Measurements from ENCODE around the gene ZNF638.

Gene ZNF638

DNA sequence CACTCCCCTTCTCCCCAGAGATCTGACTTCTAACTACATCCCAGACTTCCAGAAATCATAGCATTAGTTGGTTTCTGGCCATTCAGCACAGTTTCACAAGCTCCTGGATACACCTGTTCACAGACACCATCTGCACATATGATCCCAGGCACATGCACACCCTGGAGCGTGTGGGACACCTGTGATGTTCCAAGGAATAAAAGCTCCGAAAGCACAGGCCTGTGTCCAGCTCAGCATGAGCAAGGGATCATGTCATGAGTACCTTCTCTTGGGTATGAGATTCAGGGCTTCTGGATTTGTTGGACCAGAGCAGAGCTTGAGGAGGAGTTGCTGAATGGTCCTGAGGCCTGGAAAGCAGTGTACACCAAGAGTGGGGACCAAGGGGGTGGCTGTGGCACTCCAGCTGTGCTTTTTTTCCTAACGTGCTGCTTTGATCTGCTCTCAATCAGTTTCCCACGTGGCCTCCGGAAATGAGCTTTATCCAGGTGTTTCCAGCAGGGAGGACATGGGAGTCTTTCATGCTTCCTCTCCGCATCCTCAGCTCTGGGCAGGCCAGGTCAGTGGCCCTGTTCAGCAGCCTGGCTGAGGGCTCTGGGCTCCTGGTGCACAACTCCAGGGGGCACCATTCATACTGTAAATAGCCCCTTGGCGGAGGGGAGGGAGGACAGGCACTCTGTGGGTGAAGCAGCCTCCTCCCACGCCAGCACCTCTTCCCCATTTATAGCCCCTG is 123.6 kb downstream of the ZNF638 start:
- CTCF ChIA-PET, result interaction anchor here (0.7 to 2.9 kb wide), 3 partner anchors 8 to 100 kb away, joined by 3 to 11 read pairs (median 3); no protein-coding TSS in a partner anchor

GRCh38 chr2:71455741-71456569 is 124.4 kb downstream of the ZNF638 start:
- no peak for DNase-seq (ENCODE audit: extremely low spot score)
- CTCF ChIA-PET, result interaction anchor here (0.7 to 2.9 kb wide), 3 partner anchors 8 to 99 kb away, joined by 3 to 11 read pairs (median 3); no protein-coding TSS in a partner anchor
- TF ChIP-seq CTCF (IDR thresholded peaks at IDR 0.05; ENCODE audit: control extremely low read depth, extremely low read depth, low read depth, missing control alignments), result no peak
- POLR2A ChIA-PET, result no interaction called here

More for the DNA sequence above, 123.6 kb downstream of the ZNF638 start:
- no peak for TF ChIP-seq CTCF (IDR thresholded peaks at IDR 0.05; ENCODE audit: control extremely low read depth, extremely low read depth, low read depth, missing control alignments)
- DNase-seq (ENCODE audit: extremely low spot score), result no peak
- POLR2A ChIA-PET, result no interaction called here

GRCh38 chr2:71456617-71457016 is 125.0 kb downstream of the ZNF638 start:
- TF ChIP-seq CTCF (IDR thresholded peaks at IDR 0.05; ENCODE audit: control extremely low read depth, extremely low read depth, low read depth, missing control alignments), result no peak
- no peak for DNase-seq (ENCODE audit: extremely low spot score)
- POLR2A ChIA-PET, result no interaction called here
- CTCF ChIA-PET, result interaction anchor here (2.0 to 2.9 kb wide), 3 partner anchors 10 to 54 kb away, joined by 5 to 11 read pairs (median 10); no protein-coding TSS in a partner anchor

DNA sequence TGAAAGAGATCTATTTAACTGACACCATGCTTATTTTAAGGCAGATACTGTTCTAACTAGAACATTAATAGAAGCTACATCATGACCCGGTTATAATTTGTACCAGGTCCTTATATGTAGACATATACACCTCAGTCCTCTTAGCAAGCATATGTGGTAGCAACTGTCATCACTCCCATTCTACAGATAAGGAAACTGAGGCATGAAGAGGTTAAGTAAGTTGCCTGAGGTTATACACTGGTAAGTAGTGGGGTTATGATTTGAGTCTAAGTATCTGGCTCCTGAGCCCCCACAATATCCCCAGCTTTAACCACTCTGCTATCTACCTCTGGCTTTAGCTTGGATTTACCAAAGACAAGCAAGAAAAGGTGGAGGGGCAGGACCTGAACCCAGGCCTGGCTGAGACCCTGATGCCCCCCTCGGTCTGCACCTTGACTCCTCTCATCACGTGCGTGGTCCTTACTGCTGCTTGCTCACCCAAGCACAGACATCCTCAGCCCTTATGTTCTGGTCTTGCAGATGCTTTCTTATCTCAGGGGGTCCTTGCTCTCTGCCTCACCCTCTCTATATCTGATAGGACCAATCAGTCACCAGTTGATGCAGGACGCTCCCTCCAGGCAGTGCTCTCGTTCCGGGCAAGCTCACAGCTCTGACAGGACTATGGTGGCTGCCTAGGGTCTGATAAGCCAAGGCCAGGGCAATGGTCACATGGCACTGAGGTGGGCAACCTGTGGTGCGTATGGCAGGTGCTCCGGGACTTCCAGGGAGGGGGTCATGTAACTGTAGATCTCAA is 125.7 kb downstream of the ZNF638 start:
- POLR2A ChIA-PET, result no interaction called here

DNA sequence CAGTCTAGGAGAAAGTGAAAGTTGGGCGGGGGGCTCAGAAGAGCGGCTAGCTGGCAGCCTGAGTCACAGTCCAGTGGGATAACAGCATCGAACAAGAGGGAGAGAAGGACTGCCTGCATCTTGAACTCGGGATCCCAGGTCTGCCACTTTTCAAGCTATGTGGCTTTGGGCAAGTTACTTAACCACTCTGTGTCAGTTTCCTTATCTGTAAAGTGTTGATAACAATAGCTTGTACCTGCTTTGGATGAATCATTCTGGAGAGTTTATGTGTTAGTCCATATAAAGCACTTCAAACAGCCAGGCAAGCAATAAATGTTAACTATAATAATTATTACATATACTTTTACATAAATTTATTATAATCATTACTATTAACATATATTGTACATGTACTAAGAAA is 126.3 kb downstream of the ZNF638 start:
- ChIA-PET CTCF (interaction anchor here (1.1 to 2.6 kb wide), 3 partner anchors 9 to 53 kb away, joined by 4 to 10 read pairs (median 5); no protein-coding TSS in a partner anchor), POLR2A (no interaction called here)
- no peak for TF ChIP-seq CTCF (IDR thresholded peaks at IDR 0.05; ENCODE audit: control extremely low read depth, extremely low read depth, low read depth, missing control alignments)
- no peak for DNase-seq (ENCODE audit: extremely low spot score)

More for the DNA sequence above, 125.7 kb downstream of the ZNF638 start:
- no peak for TF ChIP-seq CTCF (IDR thresholded peaks at IDR 0.05; ENCODE audit: control extremely low read depth, extremely low read depth, low read depth, missing control alignments)
- no peak for DNase-seq (ENCODE audit: extremely low spot score)
- CTCF ChIA-PET, result interaction anchor here (1.1 to 2.6 kb wide), 3 partner anchors 9 to 53 kb away, joined by 4 to 10 read pairs (median 5); no protein-coding TSS in a partner anchor
